Stimulated activated CD4-positive, alpha-beta T cell treated with anti-CD3 and anti-CD28 coated beads, Interleukin-1b, Interleukin-23, amount 100 ng/mL, for 48 hours (primary cell): ENCODE measurements around the gene ZNF593OS.

Experiments used
- DNase-seq: peaks from one replicate; pipeline ENCODE4 v3.0.0-alpha.2; 2020

Gene ZNF593OS

GRCh38 chr1:26171084-26172072, at the start of gene ZNF593OS:
Gene ZNF593OS, minus strand, starts transcription at chr1:26171832. Its CDS starts 171 bp downstream, at chr1:26171661.
- DNase-seq = no peak

- no peak for DNase-seq
Measured at GRCh38 chr1:26221094-26221493, 49.5 kb upstream of the ZNF593OS start.

- no peak for DNase-seq
Measured at GRCh38 chr1:26220199-26220912, 48.7 kb upstream of the ZNF593OS start.

- DNase-seq = no peak
Measured at GRCh38 chr1:26218906-26219494, 47.4 kb upstream of the ZNF593OS start.

- no peak for DNase-seq
Measured at GRCh38 chr1:26215246-26215645, 43.6 kb upstream of the ZNF593OS start.

GRCh38 chr1:26213335-26213905, 41.8 kb upstream of the ZNF593OS start:
- no peak for DNase-seq

GRCh38 chr1:26212726-26213125, 41.1 kb upstream of the ZNF593OS start:
- DNase-seq = no peak

- DNase-seq = no peak
Measured at GRCh38 chr1:26210147-26210870, 38.7 kb upstream of the ZNF593OS start.

- no peak for DNase-seq
Measured at GRCh38 chr1:26203642-26204318, 32.1 kb upstream of the ZNF593OS start.

GRCh38 chr1:26200413-26200812, 28.8 kb upstream of the ZNF593OS start:
- no peak for DNase-seq

- no peak for DNase-seq
Measured at GRCh38 chr1:26197813-26198212, 26.2 kb upstream of the ZNF593OS start.

- DNase-seq = no peak
Measured at GRCh38 chr1:26197301-26197700, 25.7 kb upstream of the ZNF593OS start.

- DNase-seq = no peak
Measured at GRCh38 chr1:26195805-26196204, 24.2 kb upstream of the ZNF593OS start.

- no peak for DNase-seq
Measured at GRCh38 chr1:26191739-26192138, 20.1 kb upstream of the ZNF593OS start.

- DNase-seq = no peak
Measured at GRCh38 chr1:26190373-26190987, 18.8 kb upstream of the ZNF593OS start, which contains the start of gene CATSPER4. Gene CATSPER4, plus strand, starts transcription at chr1:26190602. Its CDS starts 26 bp downstream, at chr1:26190628.

GRCh38 chr1:26189751-26190275, 18.2 kb upstream of the ZNF593OS start:
- no peak for DNase-seq

GRCh38 chr1:26189331-26189730, 17.7 kb upstream of the ZNF593OS start:
- DNase-seq = no peak

- DNase-seq = no peak
Measured at GRCh38 chr1:26188477-26188876, 16.8 kb upstream of the ZNF593OS start.

- DNase-seq = no peak
Measured at GRCh38 chr1:26187882-26188281, 16.2 kb upstream of the ZNF593OS start.

GRCh38 chr1:26184883-26185282, 13.3 kb upstream of the ZNF593OS start:
- DNase-seq = no peak

- no peak for DNase-seq
Measured at GRCh38 chr1:26184086-26184485, 12.5 kb upstream of the ZNF593OS start.
